SK-N-MC (cell line): ENCODE results near the gene TOM1.

ENCODE experiments used
- EZH2 ChIP-seq: fragments of 200-600 bp; sonication (generic); IDR thresholded peaks from one replicate; pipeline ENCODE4 v1.6.1; 2017; ENCODE audit warnings: antibody characterized with exemption
- FOXP2 ChIP-seq: optimal IDR thresholded peaks from 2 replicates; pipeline ENCODE3; 2011; ENCODE audit warnings: mild to moderate bottlenecking, moderate library complexity; ENCODE audit not compliant: insufficient read depth; ENCODE audit errors: extremely low read length, control extremely low read depth
- POLR2AphosphoS5 ChIP-seq: IDR thresholded peaks from 2 replicates; pipeline ENCODE4 v1.6.1; 2012; ENCODE audit warnings: mild to moderate bottlenecking, low read depth, low read length, borderline replicate concordance

DNA sequence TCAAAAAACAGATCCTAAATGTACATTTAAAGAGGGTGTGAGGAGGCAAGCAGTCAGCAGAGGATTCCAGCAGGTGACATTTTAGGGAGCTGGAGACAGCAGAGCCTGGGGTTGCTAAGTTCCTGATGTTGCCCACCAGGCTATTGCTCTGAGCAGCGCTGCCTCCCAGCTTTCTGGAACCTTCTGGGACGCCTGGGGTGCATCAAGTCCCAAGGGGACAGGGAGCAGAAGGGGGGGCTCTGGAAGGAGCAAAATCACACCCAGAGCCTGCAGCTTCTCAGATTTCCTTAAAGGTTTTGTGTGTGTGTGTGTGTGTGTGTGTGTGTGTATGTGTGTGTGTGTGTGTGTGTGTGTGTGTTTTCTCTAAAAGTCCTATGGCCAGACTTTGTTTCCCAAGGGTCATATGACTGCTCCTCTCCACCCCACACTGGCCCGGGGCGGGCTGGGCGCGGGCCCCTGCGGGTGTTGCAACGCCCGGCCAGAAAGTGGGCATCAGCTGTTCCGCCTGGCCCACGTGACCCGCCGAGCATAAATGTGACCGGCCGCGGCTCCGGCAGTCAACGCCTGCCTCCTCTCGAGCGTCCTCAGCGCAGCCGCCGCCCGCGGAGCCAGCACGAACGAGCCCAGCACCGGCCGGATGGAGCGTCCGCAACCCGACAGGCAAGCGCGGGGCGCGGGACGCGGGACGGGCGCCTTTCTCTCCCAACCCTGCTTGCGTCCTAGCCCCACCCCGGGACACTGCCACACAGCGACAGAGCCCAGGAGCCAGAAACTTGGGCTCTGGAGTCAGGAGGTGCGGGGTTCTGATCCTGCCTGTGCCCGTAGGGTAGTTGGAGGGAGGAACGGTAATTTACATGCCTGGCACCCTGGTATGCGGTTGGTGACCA, 81.1 kb downstream of the TOM1 start, which contains the start of gene HMOX1:
- TF ChIP-seq FOXP2 (no peak), POLR2AphosphoS5 (no peak), EZH2 (no peak)
